H1 (cell line): ENCODE results near the gene DNAJC5G. TPM values are rescaled to one million over a fixed set of nuclear protein-coding genes. Genes with fewer than 3 reads are reported as not detected.

Experiments used
- CTCF ChIA-PET: fragments of 300-600 bp; sonication (Branson Sonifier 250); formaldehyde crosslinking; loops from one replicate; lab custom pipeline; 2021; ENCODE audit not compliant: partially characterized antibody; lab: Charles Lee
- POLR2A ChIA-PET: fragments of 300-600 bp; sonication (Branson Sonifier 250); formaldehyde crosslinking; loops from one replicate; lab custom pipeline; 2021; ENCODE audit warnings: inconsistent platforms; ENCODE audit not compliant: partially characterized antibody; lab: Charles Lee
- DNase-seq, 2 experiments: peaks; one replicate each; pipeline versions ENCODE4 v3.0.0 to v3.0.0-alpha.2; 2010 to 2022; ENCODE audit warnings: low spot score in 2 of 2, low read depth in 1 of 2, mixed read lengths in 1 of 2
- FAIRE-seq: peaks from 2 replicates; lab custom pipeline; 2011; peaks lifted over from hg19 to GRCh38; lab: Jason Lieb, UNC
- H2AFZ ChIP-seq: 2 replicates; pipeline ENCODE4 v1.8.1; 2012; ENCODE audit warnings: low read length, inconsistent platforms
- H2AK5ac ChIP-seq: 2 replicates; pipeline ENCODE4 v1.6.1; 2013; ENCODE audit warnings: low read depth, low read length
- H2BK120ac ChIP-seq: replicated peaks from 2 replicates; pipeline ENCODE3; 2013; ENCODE audit warnings: low read depth, low read length, inconsistent platforms
- H2BK12ac ChIP-seq: 2 replicates; pipeline ENCODE4 v1.6.1; 2013; ENCODE audit warnings: low read depth, low read length
- H2BK15ac ChIP-seq: 2 replicates; pipeline ENCODE4 v1.6.1; 2013; ENCODE audit warnings: low read length
- H2BK20ac ChIP-seq: 2 replicates; pipeline ENCODE4 v1.6.1; 2013; ENCODE audit warnings: low read length
- H2BK5ac ChIP-seq: 2 replicates; pipeline ENCODE4 v1.6.1; 2013; ENCODE audit warnings: low read depth, low read length
- H3K14ac ChIP-seq: 2 replicates; pipeline ENCODE4 v1.6.1; 2013; ENCODE audit warnings: inconsistent platforms; ENCODE audit not compliant: insufficient read length
- H3K18ac ChIP-seq: 2 replicates; pipeline ENCODE4 v1.6.1; 2013; ENCODE audit warnings: low read length; ENCODE audit errors: extremely low read depth
- H3K23ac ChIP-seq: 2 replicates; pipeline ENCODE4 v1.6.1; 2013; ENCODE audit warnings: inconsistent platforms; ENCODE audit not compliant: insufficient read length
- H3K23me2 ChIP-seq: 2 replicates; pipeline ENCODE4 v1.6.1; 2013; ENCODE audit warnings: low read depth, low read length
- H3K27ac ChIP-seq: 2 replicates; pipeline ENCODE4 v1.6.1; 2011; ENCODE audit warnings: low read depth, low read length, inconsistent platforms
- H3K27me3 ChIP-seq, 4 experiments: replicated peaks in 1 of 4; 1 replicate in 1 of 4; 2 replicates in 3 of 4; pipeline versions ENCODE4 v1.6.1 to v1.8.1; 2011 to 2013; ENCODE audit warnings: low read length in 3 of 4, mild to moderate bottlenecking in 3 of 4, inconsistent platforms in 2 of 4, mixed read lengths in 2 of 4, moderate library complexity in 1 of 4; ENCODE audit not compliant: control insufficient read depth in 3 of 4, insufficient read depth in 3 of 4; ENCODE audit errors: extremely low read depth in 1 of 4
- H3K36me3 ChIP-seq, 4 experiments: 2 replicates each; pipeline versions ENCODE4 v1.6.1 to v1.8.1; 2011 to 2013; ENCODE audit warnings: mild to moderate bottlenecking in 4 of 4, low read length in 3 of 4, moderate library complexity in 2 of 4, control low read depth in 1 of 4, inconsistent platforms in 1 of 4; ENCODE audit not compliant: insufficient read depth in 4 of 4, control insufficient read depth in 2 of 4
- H3K4ac ChIP-seq: replicated peaks from 2 replicates; pipeline ENCODE3; 2013; ENCODE audit warnings: low read length, low read depth, mixed read lengths, inconsistent platforms; ENCODE audit not compliant: insufficient read length
- H3K4me1 ChIP-seq, 4 experiments: replicated peaks in 1 of 4; 1 replicate in 1 of 4; 2 replicates in 3 of 4; pipeline versions ENCODE4 v1.6.1 to v1.8.1; 2011 to 2013; ENCODE audit warnings: low read length in 3 of 4, inconsistent platforms in 2 of 4, mixed read lengths in 1 of 4; ENCODE audit not compliant: insufficient read depth in 4 of 4, control insufficient read depth in 3 of 4
- H3K4me2 ChIP-seq, 2 experiments: 2 replicates each; pipeline versions ENCODE4 v1.6.1 to v1.8.1; 2011 to 2013; ENCODE audit warnings: low read depth in 2 of 2, low read length in 2 of 2, control low read depth in 1 of 2, inconsistent platforms in 1 of 2, mild to moderate bottlenecking in 1 of 2; ENCODE audit not compliant: insufficient read depth in 1 of 2
- H3K4me3 ChIP-seq, 4 experiments: fragments of 200-600, 300-600 bp in 1 of 4; sonication (generic), shearing (Covaris generic), sonication (Bioruptor Twin) in 1 of 4; 2 replicates each; pipeline versions ENCODE4 v1.5.1 to v1.8.1; 2011 to 2016; ENCODE audit warnings: low read length in 4 of 4, low read depth in 3 of 4, control low read depth in 2 of 4, inconsistent platforms in 2 of 4, mild to moderate bottlenecking in 2 of 4, mixed read lengths in 1 of 4, moderate library complexity in 1 of 4; ENCODE audit not compliant: insufficient read depth in 2 of 4; ENCODE audit errors: extremely low read depth in 1 of 4
- H3K56ac ChIP-seq: replicated peaks from 2 replicates; pipeline ENCODE3; 2013; ENCODE audit warnings: low read depth, mild to moderate bottlenecking, mixed read lengths, low read length, inconsistent platforms; ENCODE audit not compliant: insufficient read length
- H3K79me1 ChIP-seq: 2 replicates; pipeline ENCODE4 v1.6.1; 2013; ENCODE audit warnings: low read depth, low read length, control low read depth
- H3K79me2 ChIP-seq, 2 experiments: 2 replicates each; pipeline versions ENCODE4 v1.6.1 to v1.8.1; 2012 to 2013; ENCODE audit warnings: low read length in 2 of 2, mild to moderate bottlenecking in 2 of 2, inconsistent platforms in 1 of 2; ENCODE audit not compliant: insufficient read depth in 2 of 2, control insufficient read depth in 1 of 2
- H3K9ac ChIP-seq, 4 experiments: replicated peaks in 1 of 4; 1 replicate in 1 of 4; 2 replicates in 3 of 4; pipeline versions ENCODE4 v1.6.1 to v1.8.1; 2011 to 2013; ENCODE audit warnings: low read depth in 3 of 4, low read length in 3 of 4, control low read depth in 2 of 4, mild to moderate bottlenecking in 2 of 4, moderate library complexity in 2 of 4, inconsistent platforms in 1 of 4; ENCODE audit errors: extremely low read depth in 1 of 4
- H3K9me3 ChIP-seq, 2 experiments: 2 replicates each; pipeline versions ENCODE4 v1.6.1 to v1.8.1; 2012 to 2013; ENCODE audit warnings: mild to moderate bottlenecking in 2 of 2, moderate library complexity in 2 of 2, control low read depth in 1 of 2, inconsistent platforms in 1 of 2, low read depth in 1 of 2, low read length in 1 of 2, mixed read lengths in 1 of 2; ENCODE audit not compliant: insufficient read depth in 2 of 2
- H4K20me1 ChIP-seq, 2 experiments: replicated peaks in 1 of 2; 2 replicates each; pipeline versions ENCODE3 to v1.8.1; 2011 to 2013; ENCODE audit warnings: inconsistent platforms in 2 of 2, low read length in 2 of 2, mild to moderate bottlenecking in 1 of 2; ENCODE audit not compliant: insufficient read depth in 2 of 2, control insufficient read depth in 1 of 2
- H4K5ac ChIP-seq: 2 replicates; pipeline ENCODE4 v1.6.1; 2013; ENCODE audit warnings: low read length, low read depth, mixed read lengths, inconsistent platforms; ENCODE audit not compliant: insufficient read length
- H4K8ac ChIP-seq: 2 replicates; pipeline ENCODE4 v1.8.0; 2013; ENCODE audit warnings: mild to moderate bottlenecking, moderate library complexity, low read length, inconsistent platforms; ENCODE audit not compliant: insufficient read depth; ENCODE audit errors: extremely low read depth
- H4K91ac ChIP-seq: replicated peaks from 2 replicates; pipeline ENCODE3; 2013; ENCODE audit warnings: low read length, mixed read lengths, inconsistent platforms; ENCODE audit not compliant: insufficient read length
- JUND ChIP-seq: IDR thresholded peaks from 2 replicates; pipeline ENCODE4 v1.6.1; 2011; ENCODE audit warnings: mild to moderate bottlenecking, improper control_type of control experiment, low read length
- KDM1A ChIP-seq: fragments of 200-600, 300-600 bp; sonication (generic); IDR thresholded peaks from 2 replicates; pipeline ENCODE4 v1.7.1; 2016; ENCODE audit warnings: mild to moderate bottlenecking, low read length, borderline replicate concordance
- POLR2A ChIP-seq, 2 experiments: IDR thresholded peaks; 1 replicate in 1 of 2; 2 replicates in 1 of 2; pipeline ENCODE4 v1.6.1; 2011; ENCODE audit warnings: low read depth in 2 of 2, low read length in 2 of 2, mild to moderate bottlenecking in 2 of 2; ENCODE audit errors: control extremely low read depth in 1 of 2
- RNF2 ChIP-seq: fragments of 200-900, 300-1000 bp; sonication (generic); IDR thresholded peaks from 2 replicates; pipeline ENCODE4 v1.7.1; 2016; ENCODE audit warnings: borderline replicate concordance, low read depth, mild to moderate bottlenecking, antibody characterized with exemption, low read length; ENCODE audit not compliant: poor library complexity, severe bottlenecking; ENCODE audit errors: missing control alignments
- SP2 ChIP-seq: IDR thresholded peaks from 2 replicates; pipeline ENCODE4 v1.6.1; 2012; ENCODE audit warnings: mild to moderate bottlenecking, low read length, inconsistent platforms
- WGBS, 2 experiments: shearing (Covaris generic) in 1 of 2; methylation state at CpG; one replicate each; pipeline versions ENCODE4 v1.1.6 to v1.1.7; 2013 to 2015; ENCODE audit warnings: low lambda C conversion rate in 2 of 2, mixed read lengths in 2 of 2, inconsistent platforms in 1 of 2, low coverage in 1 of 2, missing lambda C conversion rate in 1 of 2; ENCODE audit not compliant: insufficient replicate concordance in 2 of 2, insufficient coverage in 1 of 2, insufficient read length in 1 of 2; ENCODE audit errors: extremely low coverage in 1 of 2, missing lambda C conversion rate in 1 of 2; 5-methylcytosine and 5-hydroxymethylcytosine counted together
- polyA plus RNA-seq, 7 experiments: library from polyadenylated mRNA; depleted of rRNA in 3 of 7; stranded (reverse) in 5 of 7; unstranded in 2 of 7; fragments of >200 nt in 5 of 7; fragments of 200-250 nt in 2 of 7; gene quantifications; 1 replicate in 5 of 7; 2 replicates in 1 of 7; 4 replicates in 1 of 7; pipeline versions ENCODE4 v1.2.1 to v1.2.3, GENCODE V29; 2011 to 2013; ENCODE audit warnings: missing spikeins in 2 of 7, mixed read lengths in 2 of 7
- total RNA-seq: library from RNA; stranded (reverse); fragmentation: NEBNext Ultra II Directional; extraction: Animal tissue kit (Norgen Biotek cat#: 25700); gene quantifications from 2 replicates; pipeline ENCODE4 v1.2.1, GENCODE V29; 2021
- TF ChIP-seq, protein P1 (sequence below): IDR thresholded peaks from 2 replicates; pipeline ENCODE4 v1.6.1; 2012; ENCODE audit warnings: inconsistent platforms
- TF ChIP-seq, protein P2 (sequence below): IDR thresholded peaks from 2 replicates; pipeline ENCODE4 v1.6.1; 2012; ENCODE audit warnings: inconsistent platforms

The DNAJC5G gene
- total and polyA plus RNA-seq, 2 of the 8 experiments (the other 6 are each of a cell fraction or from before 2014, with no cell fraction given): 0.83 to 1.4 TPM

DNA sequence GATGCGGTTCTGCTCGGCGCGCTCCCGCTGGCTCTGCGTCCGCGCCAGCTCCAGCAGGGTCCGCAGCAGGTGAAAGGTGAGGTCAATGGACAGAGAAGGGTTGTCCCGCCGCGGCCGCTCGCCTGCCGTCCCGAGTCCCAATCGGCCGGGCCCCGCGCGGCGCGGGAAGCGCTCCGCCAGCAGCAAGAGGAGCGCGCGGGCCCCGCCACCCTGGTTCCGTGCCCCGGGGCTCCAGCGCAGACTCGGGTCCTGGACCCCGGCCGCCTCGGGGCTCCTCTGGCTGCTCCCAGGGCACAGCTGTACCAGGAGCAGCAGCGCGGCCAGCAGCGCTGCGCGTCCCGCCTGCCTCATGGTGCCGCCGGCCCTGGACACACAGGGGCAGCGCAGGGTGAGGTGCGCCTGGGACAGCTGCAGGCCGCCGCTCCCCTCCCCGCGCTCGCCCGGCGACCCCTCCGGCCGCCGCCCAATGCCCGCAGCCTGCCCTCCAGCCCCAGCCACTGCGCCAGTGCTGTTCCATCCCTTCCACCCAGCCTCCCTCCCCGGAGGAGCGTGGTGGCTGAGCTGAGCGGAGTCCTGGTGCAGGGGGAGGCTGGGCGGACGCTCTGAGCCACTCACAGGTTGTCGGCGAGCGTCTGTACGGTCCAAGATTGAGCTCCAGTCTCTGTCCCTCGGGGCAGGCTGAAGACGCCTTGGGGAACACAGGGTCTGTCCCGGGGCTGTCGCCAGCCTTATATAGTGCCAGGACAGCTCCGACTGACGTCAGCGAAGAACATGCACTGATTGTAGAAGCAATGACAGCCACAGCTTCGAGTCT is 32.5 kb downstream of the DNAJC5G start:
- FAIRE-seq (no peak), DNase-seq (peak in 1 of 2 experiments; percentile 64)
- H3K23me2 ChIP-seq: peaks cover 10% of the 10 kb centered on the region; the same call in 1 of the 2 replicates
- no peak overlapping the region for H3K18ac ChIP-seq
- H3K79me1 ChIP-seq: no peaks in the 10 kb centered on the region
- peak overlapping the region; percentile 76; the same call in 1 of the 2 replicates for H4K8ac ChIP-seq
- H2AFZ ChIP-seq: no peak overlapping the region
- no peak overlapping the region for H3K23ac ChIP-seq
- H2BK15ac ChIP-seq: no peak overlapping the region
- H3K79me2 ChIP-seq: no peaks in the 10 kb centered on the region
- no peak overlapping the region for H3K27ac ChIP-seq
- peak overlapping the region in 3 of 4 experiments; percentile 26 to 51 (median 34); a peak in 4 of 8 replicates for H3K4me3 ChIP-seq
- H3K4me1 ChIP-seq: peaks cover 0 to 28% (median 14%) of the 10 kb centered on the region in 4 experiments; a peak in 5 of 7 replicates
- no peak overlapping the region for H3K56ac ChIP-seq
- H3K27me3 ChIP-seq: peaks cover 29 to 41% (median 39%) of the 10 kb centered on the region in 4 experiments
- no peak overlapping the region for H4K5ac ChIP-seq
- 12% methylated on average over 53 of the region's 75 CpGs; no CpG with 5 or more reads in 1 of the 2 experiments for WGBS, 2 experiments
- no peak overlapping the region for H3K4ac ChIP-seq
- no peak overlapping the region for H2BK120ac ChIP-seq
- peaks cover 4 to 11% of the 10 kb centered on the region in 2 experiments for H4K20me1 ChIP-seq
- POLR2A ChIA-PET: interaction anchor here (0.7 to 8.8 kb wide), 11 partner anchors 13 to 196 kb away, joined by 3 to 105 read pairs (median 5); partner anchors contain the start of genes ATRAID, GTF3C2, MPV17 and SLC5A6
- H3K14ac ChIP-seq: no peak overlapping the region
- H2BK12ac ChIP-seq: no peak overlapping the region
- CTCF ChIA-PET: interaction anchor here (0.7 to 11.3 kb wide), 14 partner anchors 12 to 64 kb away, joined by 3 to 128 read pairs (median 4); partner anchors contain the start of genes MPV17 and TRIM54
- H3K9me3 ChIP-seq: no peaks in the 10 kb centered on the region; a peak in 1 of 4 replicates
- no peak overlapping the region for H2BK5ac ChIP-seq
- no peak overlapping the region for H4K91ac ChIP-seq
- no peak overlapping the region for H2BK20ac ChIP-seq
- H3K9ac ChIP-seq: no peak overlapping the region
- H3K36me3 ChIP-seq: peaks cover 0 to 4% (median 0%) of the 10 kb centered on the region in 4 experiments; a peak in 1 of 8 replicates
- H3K4me2 ChIP-seq: peak overlapping the region; percentile 63 to 69
- no peak overlapping the region for H2AK5ac ChIP-seq
- TF ChIP-seq RNF2 (no peak), POLR2A (IDR thresholded peaks at IDR 0.05; ENCODE audit: control extremely low read depth in 1 of 2, low read depth in 2 of 2, low read length in 2 of 2) (no peak), JUND (no peak), KDM1A (no peak), SP2 (no peak)
- TF ChIP-seq, protein P1, sequence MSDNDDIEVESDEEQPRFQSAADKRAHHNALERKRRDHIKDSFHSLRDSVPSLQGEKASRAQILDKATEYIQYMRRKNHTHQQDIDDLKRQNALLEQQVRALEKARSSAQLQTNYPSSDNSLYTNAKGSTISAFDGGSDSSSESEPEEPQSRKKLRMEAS: no peak
- TF ChIP-seq, protein P2, sequence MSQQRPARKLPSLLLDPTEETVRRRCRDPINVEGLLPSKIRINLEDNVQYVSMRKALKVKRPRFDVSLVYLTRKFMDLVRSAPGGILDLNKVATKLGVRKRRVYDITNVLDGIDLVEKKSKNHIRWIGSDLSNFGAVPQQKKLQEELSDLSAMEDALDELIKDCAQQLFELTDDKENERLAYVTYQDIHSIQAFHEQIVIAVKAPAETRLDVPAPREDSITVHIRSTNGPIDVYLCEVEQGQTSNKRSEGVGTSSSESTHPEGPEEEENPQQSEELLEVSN: no peak
